ENCODE results near the gene DCAF11.

DCAF11 gene

GRCh38 chr14:24077086-24077485 is 37.5 kb upstream of the DCAF11 start:
- no peak overlapping the region for H3K4me3 ChIP-seq (ENCODE audit: low read depth, low read length)
- DNase-seq (ENCODE audit: low read depth), result no peak

- DNase-seq (ENCODE audit: low read depth), result no peak
- H3K4me3 ChIP-seq (ENCODE audit: low read depth, low read length), result no peak overlapping the region
Measured at GRCh38 chr14:24078146-24078545, 36.4 kb upstream of the DCAF11 start.

- no peak overlapping the region for H3K4me3 ChIP-seq (ENCODE audit: low read depth, low read length)
- no peak for DNase-seq (ENCODE audit: low read depth)
Measured at GRCh38 chr14:24079491-24080141, 35.0 kb upstream of the DCAF11 start.

GRCh38 chr14:24080142-24080530 is 34.4 kb upstream of the DCAF11 start:
- no peak for DNase-seq (ENCODE audit: low read depth)
- H3K4me3 ChIP-seq (ENCODE audit: low read depth, low read length), result no peak overlapping the region

GRCh38 chr14:24080888-24081738 is 33.5 kb upstream of the DCAF11 start:
- H3K4me3 ChIP-seq (ENCODE audit: low read depth, low read length), result peak overlapping the region; percentile 56
- DNase-seq (ENCODE audit: low read depth), result no peak

GRCh38 chr14:24081739-24082211 is 32.8 kb upstream of the DCAF11 start:
- DNase-seq (ENCODE audit: low read depth), result no peak
- peak overlapping the region; percentile 56 for H3K4me3 ChIP-seq (ENCODE audit: low read depth, low read length)

GRCh38 chr14:24082411-24083080 is 32.0 kb upstream of the DCAF11 start:
- no peak overlapping the region for H3K4me3 ChIP-seq (ENCODE audit: low read depth, low read length)

GRCh38 chr14:24083462-24083861 is 31.1 kb upstream of the DCAF11 start:
- DNase-seq (ENCODE audit: low read depth), result no peak

More at GRCh38 chr14:24082411-24083080, 32.0 kb upstream of the DCAF11 start:
- DNase-seq (ENCODE audit: low read depth), result no peak

GRCh38 chr14:24084440-24084839 is 30.1 kb upstream of the DCAF11 start:
- H3K4me3 ChIP-seq (ENCODE audit: low read depth, low read length), result no peak overlapping the region
- DNase-seq (ENCODE audit: low read depth), result no peak

More at GRCh38 chr14:24083462-24083861, 31.1 kb upstream of the DCAF11 start:
- no peak overlapping the region for H3K4me3 ChIP-seq (ENCODE audit: low read depth, low read length)

GRCh38 chr14:24085215-24085614 is 29.4 kb upstream of the DCAF11 start:
- no peak overlapping the region for H3K4me3 ChIP-seq (ENCODE audit: low read depth, low read length)
- DNase-seq (ENCODE audit: low read depth), result no peak

GRCh38 chr14:24086193-24086955 is 28.2 kb upstream of the DCAF11 start:
- no peak overlapping the region for H3K4me3 ChIP-seq (ENCODE audit: low read depth, low read length)
- no peak for DNase-seq (ENCODE audit: low read depth)

- H3K4me3 ChIP-seq (ENCODE audit: low read depth, low read length), result no peak overlapping the region
- DNase-seq (ENCODE audit: low read depth), result no peak
Measured at GRCh38 chr14:24087004-24087403, 27.6 kb upstream of the DCAF11 start.

GRCh38 chr14:24088095-24088494 is 26.5 kb upstream of the DCAF11 start:
- no peak overlapping the region for H3K4me3 ChIP-seq (ENCODE audit: low read depth, low read length)
- DNase-seq (ENCODE audit: low read depth), result no peak

- DNase-seq (ENCODE audit: low read depth), result no peak
- no peak overlapping the region for H3K4me3 ChIP-seq (ENCODE audit: low read depth, low read length)
Measured at GRCh38 chr14:24089890-24090289, 24.7 kb upstream of the DCAF11 start.

- no peak for DNase-seq (ENCODE audit: low read depth)
- H3K4me3 ChIP-seq (ENCODE audit: low read depth, low read length), result no peak overlapping the region
Measured at GRCh38 chr14:24092110-24092504, 22.5 kb upstream of the DCAF11 start.

- no peak overlapping the region for H3K4me3 ChIP-seq (ENCODE audit: low read depth, low read length)
- DNase-seq (ENCODE audit: low read depth), result no peak
Measured at GRCh38 chr14:24092505-24093206, 21.9 kb upstream of the DCAF11 start.

GRCh38 chr14:24093207-24093900 is 21.2 kb upstream of the DCAF11 start:
- H3K4me3 ChIP-seq (ENCODE audit: low read depth, low read length), result peak overlapping the region; percentile 65
- DNase-seq (ENCODE audit: low read depth), result no peak

Measured in skeletal muscle cell (primary cell).